ENCODE measurements around the gene C12orf42. TPM values are rescaled to one million over a fixed set of nuclear protein-coding genes. Genes with fewer than 3 reads are reported as not detected.

C12orf42 gene
- polyA plus RNA-seq, 1 experiment: not detected

- CTCF ChIA-PET: no interaction called here
- POLR2A ChIA-PET: no interaction called here
Observed at GRCh38 chr12:103519632-103520031, 23.9 kb upstream of the C12orf42 start.

GRCh38 chr12:103518899-103519298 lies 23.1 kb upstream of the C12orf42 start:
- POLR2A ChIA-PET: no interaction called here
- no peak for DNase-seq (ENCODE audit: low read depth, low spot score)
- Histone ChIP-seq H3K27ac (ENCODE audit: low read depth, low read length) (no peak overlapping the region), H3K9me3 (ENCODE audit: control insufficient read depth, insufficient read depth, low read length) (no peaks in the 10 kb centered on the region), H3K27me3 (ENCODE audit: control insufficient read depth, insufficient read depth, low read length) (peaks cover 2% of the 10 kb centered on the region), H3K4me3 (ENCODE audit: low read depth, low read length) (no peak overlapping the region)
- TF ChIP-seq, protein P1, sequence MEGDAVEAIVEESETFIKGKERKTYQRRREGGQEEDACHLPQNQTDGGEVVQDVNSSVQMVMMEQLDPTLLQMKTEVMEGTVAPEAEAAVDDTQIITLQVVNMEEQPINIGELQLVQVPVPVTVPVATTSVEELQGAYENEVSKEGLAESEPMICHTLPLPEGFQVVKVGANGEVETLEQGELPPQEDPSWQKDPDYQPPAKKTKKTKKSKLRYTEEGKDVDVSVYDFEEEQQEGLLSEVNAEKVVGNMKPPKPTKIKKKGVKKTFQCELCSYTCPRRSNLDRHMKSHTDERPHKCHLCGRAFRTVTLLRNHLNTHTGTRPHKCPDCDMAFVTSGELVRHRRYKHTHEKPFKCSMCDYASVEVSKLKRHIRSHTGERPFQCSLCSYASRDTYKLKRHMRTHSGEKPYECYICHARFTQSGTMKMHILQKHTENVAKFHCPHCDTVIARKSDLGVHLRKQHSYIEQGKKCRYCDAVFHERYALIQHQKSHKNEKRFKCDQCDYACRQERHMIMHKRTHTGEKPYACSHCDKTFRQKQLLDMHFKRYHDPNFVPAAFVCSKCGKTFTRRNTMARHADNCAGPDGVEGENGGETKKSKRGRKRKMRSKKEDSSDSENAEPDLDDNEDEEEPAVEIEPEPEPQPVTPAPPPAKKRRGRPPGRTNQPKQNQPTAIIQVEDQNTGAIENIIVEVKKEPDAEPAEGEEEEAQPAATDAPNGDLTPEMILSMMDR (IDR thresholded peaks at IDR 0.05; ENCODE audit: low read depth, low read length): no peak
- CTCF ChIA-PET: no interaction called here

More at GRCh38 chr12:103519632-103520031, 23.9 kb upstream of the C12orf42 start:
- no peak for DNase-seq (ENCODE audit: low read depth, low spot score)
- peaks cover 2% of the 10 kb centered on the region for H3K27me3 ChIP-seq (ENCODE audit: control insufficient read depth, insufficient read depth, low read length)
- TF ChIP-seq, protein P1 (IDR thresholded peaks at IDR 0.05; ENCODE audit: low read depth, low read length): no peak
- no peaks in the 10 kb centered on the region for H3K9me3 ChIP-seq (ENCODE audit: control insufficient read depth, insufficient read depth, low read length)
- no peak overlapping the region for H3K4me3 ChIP-seq (ENCODE audit: low read depth, low read length)
- H3K27ac ChIP-seq (ENCODE audit: low read depth, low read length): no peak overlapping the region

GRCh38 chr12:103517161-103517560 lies 21.4 kb upstream of the C12orf42 start:
- H3K27ac ChIP-seq (ENCODE audit: low read depth, low read length): no peak overlapping the region
- TF ChIP-seq, protein P1 (IDR thresholded peaks at IDR 0.05; ENCODE audit: low read depth, low read length): no peak
- ChIA-PET CTCF (no interaction called here), POLR2A (no interaction called here)
- no peak for DNase-seq (ENCODE audit: low read depth, low spot score)
- no peaks in the 10 kb centered on the region for H3K27me3 ChIP-seq (ENCODE audit: control insufficient read depth, insufficient read depth, low read length)
- no peaks in the 10 kb centered on the region for H3K9me3 ChIP-seq (ENCODE audit: control insufficient read depth, insufficient read depth, low read length)
- H3K4me3 ChIP-seq (ENCODE audit: low read depth, low read length): no peak overlapping the region

- H3K9me3 ChIP-seq (ENCODE audit: control insufficient read depth, insufficient read depth, low read length): no peaks in the 10 kb centered on the region
- ChIA-PET POLR2A (no interaction called here), CTCF (interaction anchor here (1.5 kb wide), 1 partner anchor 33 kb away, joined by 3 read pairs; no protein-coding TSS in a partner anchor)
- DNase-seq (ENCODE audit: low read depth, low spot score): no peak
- H3K27ac ChIP-seq (ENCODE audit: low read depth, low read length): no peak overlapping the region
- TF ChIP-seq, protein P1 (IDR thresholded peaks at IDR 0.05; ENCODE audit: low read depth, low read length): no peak
- H3K4me3 ChIP-seq (ENCODE audit: low read depth, low read length): no peak overlapping the region
- no peaks in the 10 kb centered on the region for H3K27me3 ChIP-seq (ENCODE audit: control insufficient read depth, insufficient read depth, low read length)
Observed at GRCh38 chr12:103515341-103515740, 19.6 kb upstream of the C12orf42 start.

DNA sequence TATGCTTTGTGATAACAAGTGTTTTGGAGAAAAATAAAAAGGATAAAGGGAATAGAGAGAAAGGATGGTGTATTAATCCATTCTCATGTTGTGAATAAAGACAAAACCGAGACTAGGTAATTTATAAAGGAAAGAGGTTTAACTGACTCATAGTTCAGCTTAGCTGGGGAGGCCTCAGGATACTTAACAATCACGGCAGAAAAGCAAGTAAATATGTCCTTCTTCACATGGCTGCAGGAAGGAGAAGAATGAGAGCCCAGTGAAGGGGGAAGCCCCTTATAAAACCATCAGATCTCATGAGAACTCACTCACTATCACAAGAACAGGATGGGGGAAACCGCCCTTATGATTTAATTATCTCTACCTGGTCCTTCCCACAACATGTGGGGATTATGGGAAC lies 18.1 kb upstream of the C12orf42 start:
- Histone ChIP-seq H3K4me3 (ENCODE audit: low read depth, low read length) (no peak overlapping the region), H3K9me3 (ENCODE audit: control insufficient read depth, insufficient read depth, low read length) (no peaks in the 10 kb centered on the region), H3K27ac (ENCODE audit: low read depth, low read length) (no peak overlapping the region), H3K27me3 (ENCODE audit: control insufficient read depth, insufficient read depth, low read length) (no peaks in the 10 kb centered on the region)
- no peak for DNase-seq (ENCODE audit: low read depth, low spot score)
- POLR2A ChIA-PET: no interaction called here
- TF ChIP-seq, protein P1 (IDR thresholded peaks at IDR 0.05; ENCODE audit: low read depth, low read length): no peak
- CTCF ChIA-PET: no interaction called here
